SIG-M5 (cell line): Measurements from ENCODE around the gene NRG3.

ENCODE experiments used
- DNase-seq: peaks from one replicate; lab custom pipeline; 2025; lab: John Stamatoyannopoulos, UW

Gene NRG3

DNA sequence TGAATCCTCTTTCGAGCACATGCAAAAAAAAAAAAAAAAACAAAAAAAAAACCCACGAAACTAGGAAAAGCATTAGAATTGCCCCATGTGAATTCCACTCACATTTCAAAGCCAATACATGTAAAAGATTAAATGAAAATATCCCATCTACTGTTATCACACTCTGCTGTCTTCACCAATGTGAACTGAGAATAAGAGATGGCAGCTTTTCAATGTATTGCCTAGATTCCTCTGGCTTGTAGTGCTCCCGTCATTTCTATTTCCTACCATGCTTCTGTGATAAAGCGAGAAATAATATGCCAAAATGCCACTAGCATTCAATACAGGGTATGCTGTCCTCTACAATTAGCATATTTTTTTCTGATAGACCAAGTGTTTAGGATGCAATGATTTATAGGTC, 517.0 kb downstream of the NRG3 start:
- no peak for DNase-seq

DNA sequence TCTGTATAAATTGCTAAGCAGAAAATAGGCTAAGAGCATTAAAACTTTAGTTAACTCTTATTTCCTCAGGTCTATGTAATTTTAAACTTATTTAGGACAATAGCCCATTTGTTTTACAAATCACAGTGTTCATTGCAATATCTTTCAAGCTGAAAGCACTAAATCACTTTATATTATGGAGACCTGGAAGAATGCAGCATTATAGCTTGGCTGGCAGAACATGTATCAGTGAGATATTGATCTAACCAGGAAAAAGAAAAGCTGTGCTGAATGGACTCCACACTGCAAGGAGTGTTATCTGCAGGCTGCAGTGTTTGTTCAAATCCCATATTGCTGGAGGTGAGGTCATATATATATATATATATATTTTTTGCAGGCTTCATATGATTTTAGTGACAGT, 517.5 kb downstream of the NRG3 start:
- no peak for DNase-seq

DNA sequence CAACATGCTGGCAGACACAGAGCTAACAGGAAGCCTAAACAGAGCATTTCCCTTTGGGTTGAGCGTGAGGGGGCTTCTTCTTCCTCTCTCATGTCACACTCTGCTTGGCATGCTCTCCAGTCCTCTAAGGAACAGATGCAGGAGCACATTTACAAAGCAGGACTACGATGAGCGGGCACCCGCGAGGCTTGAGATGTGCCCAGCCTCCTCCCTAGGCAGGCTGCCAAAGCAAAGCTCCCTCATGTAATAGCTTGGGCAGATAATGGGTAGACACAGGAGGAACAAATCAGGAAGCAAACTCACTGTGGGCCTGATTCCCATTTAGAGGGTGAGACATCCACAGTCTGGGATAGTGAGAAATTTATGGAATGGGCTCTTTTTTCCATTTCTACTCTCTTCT, 519.1 kb downstream of the NRG3 start:
- DNase-seq = no peak

DNA sequence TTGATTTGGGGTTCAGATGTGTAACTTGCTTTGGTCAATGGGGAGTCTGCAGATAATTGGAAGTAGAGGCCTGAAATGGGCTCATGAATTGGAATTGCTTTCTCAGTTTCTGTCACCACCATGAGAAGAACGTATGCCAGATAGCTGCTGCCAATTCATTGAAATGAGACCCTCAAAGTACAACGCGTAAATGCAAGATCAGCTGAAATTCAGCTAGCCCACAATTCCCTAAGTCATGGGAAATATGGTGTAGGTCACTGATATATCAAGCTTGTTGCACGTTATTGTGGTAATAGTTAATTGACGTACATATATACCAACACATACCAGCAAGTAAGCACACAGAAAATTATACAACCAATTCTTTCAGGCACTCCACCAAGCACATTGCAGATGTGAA, 520.0 kb downstream of the NRG3 start:
- no peak for DNase-seq

DNA sequence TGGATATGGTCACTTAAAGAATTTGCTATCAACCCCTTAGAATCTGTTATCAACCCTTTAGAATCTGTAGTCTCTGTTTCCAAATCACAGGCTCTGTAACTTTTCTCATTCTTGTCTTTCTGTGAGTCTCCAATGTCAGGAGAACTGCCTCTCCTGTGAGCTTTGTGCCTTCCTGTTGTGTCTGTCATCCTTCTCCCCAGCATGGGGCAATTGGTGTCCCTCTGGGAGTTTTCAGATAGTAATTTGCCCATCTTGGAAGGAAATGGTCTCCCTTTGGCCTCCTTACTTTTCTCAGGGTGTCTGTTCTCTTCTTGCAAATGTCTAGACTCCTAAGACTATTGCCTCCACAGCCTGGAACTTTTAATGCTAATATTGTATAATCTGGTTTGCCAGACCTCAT, 521.9 kb downstream of the NRG3 start:
- DNase-seq = no peak

DNA sequence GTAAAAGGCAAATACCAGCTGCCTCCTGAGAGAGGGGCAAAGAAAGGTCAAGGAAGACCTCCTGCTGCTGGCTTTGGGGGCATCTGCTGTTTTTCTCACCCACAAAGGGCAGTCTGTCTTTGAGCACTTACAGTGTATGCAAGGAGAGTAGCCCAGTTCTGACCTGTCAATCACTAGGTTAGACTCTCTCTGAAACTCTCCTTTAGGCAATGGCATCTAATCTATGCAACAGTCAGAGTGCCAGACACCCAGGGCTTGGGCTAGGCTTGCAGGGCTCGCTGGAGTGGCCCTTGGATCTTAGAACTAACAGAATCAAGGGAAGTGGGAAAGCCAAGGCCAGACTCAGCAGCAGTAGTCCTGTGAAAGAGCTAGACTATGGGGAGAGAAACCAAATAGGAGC, 522.9 kb downstream of the NRG3 start:
- no peak for DNase-seq

DNA sequence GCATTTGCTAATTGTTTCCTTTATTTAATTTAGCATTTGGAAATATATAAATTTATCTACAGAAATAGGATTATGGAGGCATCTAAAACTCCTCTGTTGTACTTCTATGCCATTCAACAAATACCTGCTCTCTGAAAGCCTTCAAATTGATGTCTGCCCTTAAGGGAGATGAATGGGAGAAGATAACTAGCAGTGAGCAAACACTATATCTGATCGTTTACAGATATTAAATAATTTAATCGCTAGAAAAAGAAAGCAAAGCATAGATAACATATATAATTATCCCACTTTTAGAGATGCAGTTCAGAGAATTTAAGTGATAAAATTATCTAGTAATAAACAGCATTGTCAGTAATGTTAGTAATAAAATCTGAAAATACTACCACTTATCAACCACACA, 524.9 kb downstream of the NRG3 start:
- no peak for DNase-seq

DNA sequence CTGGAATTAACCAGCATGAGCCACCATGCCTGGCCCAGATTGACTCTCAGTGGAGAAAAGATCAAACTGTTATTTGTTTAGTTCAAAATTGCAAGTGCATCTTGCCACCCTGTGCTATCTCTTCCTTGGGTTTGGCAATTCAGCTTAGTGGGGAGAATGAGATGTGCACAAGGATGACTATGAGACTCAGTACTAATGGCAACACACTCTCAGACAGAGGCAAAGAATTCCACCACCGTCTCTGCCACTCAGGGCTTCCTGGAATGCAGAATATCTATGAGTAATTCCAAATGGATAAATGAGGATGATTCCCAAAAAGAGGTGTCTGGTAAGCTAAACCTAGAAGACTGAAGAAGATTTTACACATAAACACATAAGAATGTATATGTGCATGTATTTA, 525.8 kb downstream of the NRG3 start:
- DNase-seq = no peak

DNA sequence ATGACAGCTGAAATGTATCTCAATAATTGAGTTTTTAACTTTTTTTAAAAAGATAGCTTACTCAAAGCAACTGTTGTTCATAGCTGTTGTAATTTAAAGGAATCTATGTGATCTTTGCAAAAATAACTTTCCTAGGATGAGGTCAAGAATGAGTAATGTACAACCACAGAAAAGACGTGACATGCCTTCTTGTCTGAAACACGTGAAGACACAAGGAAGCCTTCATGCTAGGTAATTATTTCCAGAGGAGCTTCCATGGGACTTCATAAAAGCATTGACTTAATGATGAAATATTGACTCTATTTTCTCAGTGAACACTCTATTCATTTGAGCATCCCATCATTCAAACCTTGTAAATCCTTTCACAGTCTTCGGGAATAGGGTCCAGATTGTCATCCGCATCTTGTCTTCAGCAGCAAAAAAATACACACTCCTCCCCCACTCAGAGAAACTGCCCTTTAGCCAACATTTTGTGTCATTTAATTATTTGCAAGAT, 528.0 kb downstream of the NRG3 start:
- no peak for DNase-seq

DNA sequence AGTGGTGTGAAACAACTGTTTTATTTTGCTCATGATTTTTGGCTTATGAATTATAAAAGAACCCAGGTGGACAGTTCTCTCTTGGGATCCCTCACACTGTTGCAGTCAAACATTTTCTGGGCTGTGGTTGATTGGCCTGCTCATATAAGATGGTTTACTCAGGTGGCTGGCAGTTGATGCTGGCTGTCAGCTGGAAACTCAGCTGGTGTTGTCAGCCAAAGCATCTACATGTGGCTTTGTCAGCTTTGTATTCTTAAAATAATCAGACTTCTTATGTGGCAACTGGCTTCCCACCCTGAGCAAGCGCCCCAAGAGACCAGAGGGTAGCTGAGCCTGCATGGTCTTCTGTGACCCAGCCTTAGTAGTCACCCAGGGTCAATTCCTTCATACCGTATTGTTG, 534.7 kb downstream of the NRG3 start:
- DNase-seq = no peak

DNA sequence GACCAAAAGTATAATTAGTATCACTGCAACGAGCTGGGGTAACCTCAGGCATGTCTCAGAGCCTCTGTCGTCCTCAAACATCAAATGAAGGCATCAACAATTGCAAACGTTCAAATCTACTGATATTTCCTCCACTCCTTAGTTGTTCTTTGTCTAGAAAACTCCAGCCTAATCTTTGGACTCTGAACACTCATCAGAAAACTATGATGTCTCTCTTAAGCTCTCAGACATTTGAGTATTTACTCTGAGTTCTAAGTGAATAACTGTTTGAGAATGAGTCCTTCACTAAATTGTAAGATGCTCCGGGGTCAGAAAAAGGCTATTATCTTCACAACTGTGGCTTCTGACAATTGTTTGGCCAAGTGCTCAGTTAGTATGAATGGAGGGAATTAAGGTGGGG, 536.4 kb downstream of the NRG3 start:
- DNase-seq = no peak

DNA sequence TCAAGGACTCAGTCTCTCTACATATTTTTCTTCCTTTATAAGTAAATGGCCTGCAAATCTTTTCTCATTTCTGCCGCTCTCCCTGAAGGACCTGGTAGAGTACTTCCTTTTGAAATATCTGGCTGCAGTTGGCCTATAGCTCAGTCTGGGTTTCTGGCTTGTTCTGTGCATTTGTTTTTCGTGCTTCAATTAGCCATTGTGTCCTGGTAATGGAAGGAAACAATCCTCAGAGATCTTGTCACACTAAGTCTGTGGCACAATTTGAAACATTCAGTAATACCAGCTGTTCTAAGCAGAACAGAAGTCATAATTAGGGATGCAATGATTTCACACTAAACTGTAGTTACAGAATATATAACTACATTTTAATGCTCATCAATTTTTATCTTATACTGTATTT, 545.0 kb downstream of the NRG3 start:
- DNase-seq = no peak

DNA sequence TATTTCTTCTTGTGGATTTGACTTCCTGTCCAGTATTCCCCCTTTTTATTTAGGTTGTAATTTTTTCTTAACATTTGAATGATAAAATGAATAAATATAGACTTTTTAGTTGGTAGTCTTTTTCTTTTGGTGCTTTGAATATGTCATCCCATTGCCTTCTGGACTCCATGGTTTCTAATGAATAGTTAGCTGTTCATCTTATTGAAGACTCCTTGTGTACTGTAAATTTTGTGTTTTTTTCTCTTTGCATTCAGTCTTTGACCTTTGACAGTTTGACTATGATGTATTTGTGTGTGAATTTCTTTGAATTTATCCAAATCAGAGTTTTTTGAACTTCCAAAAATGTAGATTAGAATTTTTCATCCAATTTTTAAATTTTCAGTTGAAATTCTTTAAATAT, 554.3 kb downstream of the NRG3 start:
- no peak for DNase-seq

DNA sequence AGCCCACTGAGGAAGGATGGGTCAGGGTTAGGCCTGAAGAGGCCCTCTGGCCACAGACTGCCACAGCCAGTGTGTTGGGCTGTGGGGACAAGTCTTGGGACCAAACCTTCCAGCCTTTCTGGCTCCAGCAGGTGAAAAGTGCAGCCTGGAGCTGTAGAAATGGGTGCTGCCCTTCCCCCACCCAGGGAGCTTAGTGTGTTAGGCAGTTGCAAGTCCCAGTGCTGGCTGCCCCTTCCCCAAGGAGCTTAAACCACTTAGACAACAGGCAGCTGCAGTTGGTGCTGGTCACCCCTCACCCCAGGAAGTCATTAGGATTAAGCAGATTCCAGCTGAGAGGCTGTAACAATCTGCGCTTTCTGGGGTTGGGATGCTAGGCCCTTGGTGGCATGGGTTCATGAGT, 563.3 kb downstream of the NRG3 start:
- no peak for DNase-seq

DNA sequence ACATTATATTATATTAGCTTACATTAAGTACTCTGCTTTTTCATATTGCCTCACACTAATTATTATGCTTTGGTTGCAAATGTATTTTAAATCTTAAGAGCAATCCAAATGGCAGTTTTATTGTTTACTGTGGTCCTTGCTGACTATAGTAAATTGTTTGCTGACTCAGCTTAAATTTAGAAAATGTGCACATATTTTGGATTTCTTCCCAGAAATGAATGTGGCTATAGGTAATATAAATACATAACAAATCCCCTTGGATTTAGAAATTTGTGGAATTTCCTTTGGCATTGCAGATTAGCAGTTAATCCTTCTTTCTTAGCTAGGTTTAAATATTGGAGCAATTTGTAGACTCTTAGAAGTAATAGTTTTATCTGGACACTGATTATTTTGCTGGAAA, 565.8 kb downstream of the NRG3 start:
- DNase-seq = no peak

DNA sequence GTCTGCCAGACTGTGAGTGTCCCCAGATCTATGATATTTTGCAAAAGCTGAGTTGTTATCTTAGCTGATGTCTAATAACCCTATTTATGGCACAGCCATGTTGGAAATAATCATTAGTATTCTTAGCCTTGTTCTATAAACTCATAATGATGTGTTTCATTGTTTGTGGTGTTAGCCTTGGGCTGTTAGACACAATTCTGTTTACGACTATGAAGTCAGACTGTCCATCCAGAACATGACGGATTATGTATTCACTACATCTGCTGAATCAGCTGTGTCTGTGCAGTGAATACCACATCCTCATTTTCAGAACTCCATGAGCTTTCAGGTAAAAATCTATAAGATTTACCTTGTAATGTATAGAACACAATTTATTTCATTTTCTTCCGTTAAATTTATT, 577.1 kb downstream of the NRG3 start:
- no peak for DNase-seq

DNA sequence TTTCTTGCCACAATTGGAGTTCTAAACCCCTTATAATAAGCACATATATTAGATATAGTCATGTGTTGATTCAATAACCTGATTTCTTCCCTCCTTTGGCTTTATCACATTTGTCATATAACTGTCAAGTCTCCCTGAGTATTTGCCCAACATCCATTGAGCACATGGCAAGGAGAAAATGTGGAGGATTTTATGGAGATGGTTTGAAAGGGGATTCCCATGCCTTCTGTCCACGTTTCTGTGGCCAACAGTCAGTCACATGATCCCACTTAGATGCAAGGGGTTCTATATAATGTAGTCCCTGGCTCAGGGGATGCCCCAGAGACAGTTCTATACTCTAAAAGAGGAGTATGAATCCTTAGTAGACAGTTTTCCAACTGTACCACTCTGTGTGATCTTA, 577.7 kb downstream of the NRG3 start:
- DNase-seq = no peak

DNA sequence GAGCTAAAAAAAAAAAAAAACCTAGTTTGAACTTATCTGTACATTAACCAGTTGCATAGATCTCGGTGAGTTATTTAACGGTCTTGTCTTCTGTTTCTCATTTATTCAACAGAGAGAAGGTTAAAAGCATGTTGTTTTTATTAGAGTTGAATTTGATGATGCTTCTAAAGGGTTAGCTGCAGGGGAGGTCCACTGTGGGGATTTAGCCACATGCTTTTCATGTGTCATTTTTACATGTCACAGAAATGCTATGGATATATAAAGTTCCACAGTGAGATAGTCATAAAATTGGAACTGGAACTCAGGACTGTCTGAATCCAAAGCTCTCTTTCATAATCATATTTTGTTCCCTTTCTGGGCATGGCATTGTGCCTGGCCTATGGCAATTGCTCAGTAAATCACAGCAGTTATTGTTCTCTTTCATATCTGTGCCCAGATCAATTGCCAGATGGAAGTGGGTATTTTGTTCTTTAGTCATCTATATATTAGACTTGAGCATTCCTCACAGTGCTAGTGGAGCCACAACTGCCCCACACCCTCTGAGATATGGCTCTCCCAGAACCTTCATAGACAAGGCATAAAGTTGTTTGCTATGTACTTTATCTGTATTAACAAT, 578.8 kb downstream of the NRG3 start:
- DNase-seq = no peak

DNA sequence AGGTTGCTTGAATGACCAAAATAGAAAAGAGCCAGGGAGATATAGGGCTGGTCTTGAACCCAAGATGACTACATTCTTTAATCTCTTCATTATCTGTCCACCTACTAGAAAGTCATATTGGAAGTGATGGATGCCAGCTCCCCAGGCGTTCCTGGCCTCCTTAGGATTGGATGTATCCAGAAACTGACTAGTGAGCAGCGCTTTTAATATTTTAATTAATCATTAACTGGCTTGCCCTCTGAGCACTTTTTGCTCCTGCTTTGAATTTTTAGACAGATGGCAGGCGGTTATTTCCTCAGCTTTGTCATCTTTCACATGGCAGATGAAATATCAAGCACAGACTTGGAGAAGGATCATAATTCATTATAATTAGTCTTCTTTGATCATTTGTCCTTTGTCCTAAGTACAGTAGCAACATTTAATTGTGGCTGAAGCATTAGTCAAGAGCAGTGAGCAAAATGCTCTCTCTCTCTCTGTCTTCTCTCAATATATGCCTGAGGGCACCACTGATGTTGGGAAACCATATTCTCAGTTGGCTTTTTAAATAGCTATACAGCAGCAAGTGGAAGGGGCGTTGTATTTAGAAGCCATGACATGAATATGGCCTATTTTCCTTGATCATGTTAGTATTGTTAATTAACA, 588.0 kb downstream of the NRG3 start:
- no peak for DNase-seq

DNA sequence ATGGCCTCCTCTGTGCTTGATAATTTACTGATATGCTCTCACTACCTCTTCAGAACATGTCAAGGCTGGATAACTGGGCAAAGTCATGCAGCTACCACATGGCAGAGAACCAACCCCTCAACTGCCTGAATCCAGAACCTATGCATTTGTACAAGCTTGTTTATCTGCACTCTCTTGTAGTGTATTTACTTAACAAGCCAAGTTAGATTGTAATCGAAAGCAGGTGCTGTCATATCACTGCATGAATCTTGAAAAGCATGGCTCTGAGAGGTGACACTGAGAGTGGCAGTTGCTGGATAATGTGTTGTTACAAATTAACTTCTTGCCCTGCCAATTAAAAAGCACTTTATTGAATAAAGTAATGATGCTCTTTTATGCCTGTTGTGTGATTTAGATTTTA, 588.6 kb downstream of the NRG3 start:
- no peak for DNase-seq

DNA sequence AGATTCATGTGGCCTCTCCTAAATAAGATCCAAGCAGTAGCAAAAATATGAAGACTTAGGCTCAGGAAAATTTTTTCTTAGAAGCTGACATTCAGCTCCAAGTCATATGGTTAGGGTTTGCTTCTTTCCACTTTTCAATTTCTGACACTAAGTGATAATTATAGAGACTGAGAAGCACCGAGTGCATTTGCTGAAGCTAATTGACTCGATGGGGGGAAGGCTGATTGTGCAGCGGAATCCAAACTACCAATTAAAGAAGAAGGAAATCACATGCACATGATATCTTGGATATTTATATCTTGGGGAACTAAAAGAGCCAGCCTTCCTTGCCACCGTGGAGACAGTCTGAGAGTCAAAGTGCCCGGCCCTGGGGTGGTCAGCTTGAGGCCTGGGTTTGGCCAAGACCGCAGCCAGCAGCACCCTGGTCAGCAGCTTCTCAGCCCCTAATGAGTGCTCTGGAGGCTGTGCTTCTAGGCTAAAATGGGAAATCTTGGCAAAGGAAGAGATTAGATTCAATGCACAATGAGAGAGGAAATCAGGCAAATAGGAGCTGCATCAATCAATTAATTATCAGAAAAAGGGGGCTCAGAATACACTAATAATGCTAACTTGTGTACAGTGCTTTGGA, 589.3 kb downstream of the NRG3 start:
- DNase-seq = no peak

DNA sequence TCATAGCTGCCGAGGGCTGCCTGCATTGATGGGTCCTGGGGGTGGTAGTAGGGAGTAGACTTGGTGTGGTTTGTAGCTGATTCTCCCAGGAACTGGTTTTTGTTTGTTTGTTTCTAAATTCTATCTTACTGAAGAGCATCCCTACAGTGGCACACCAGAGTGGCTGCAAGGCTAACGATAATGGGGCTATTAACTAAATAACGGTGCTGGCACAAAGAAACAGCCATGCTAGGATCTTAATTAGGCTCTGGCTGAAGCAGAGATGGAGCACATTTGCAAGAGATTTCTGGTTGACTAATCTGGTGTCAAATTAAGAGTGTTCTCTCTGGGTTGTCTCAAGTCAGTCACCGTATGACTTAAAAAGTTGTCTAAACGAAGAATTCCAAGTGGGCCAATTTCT, 590.0 kb downstream of the NRG3 start:
- no peak for DNase-seq

DNA sequence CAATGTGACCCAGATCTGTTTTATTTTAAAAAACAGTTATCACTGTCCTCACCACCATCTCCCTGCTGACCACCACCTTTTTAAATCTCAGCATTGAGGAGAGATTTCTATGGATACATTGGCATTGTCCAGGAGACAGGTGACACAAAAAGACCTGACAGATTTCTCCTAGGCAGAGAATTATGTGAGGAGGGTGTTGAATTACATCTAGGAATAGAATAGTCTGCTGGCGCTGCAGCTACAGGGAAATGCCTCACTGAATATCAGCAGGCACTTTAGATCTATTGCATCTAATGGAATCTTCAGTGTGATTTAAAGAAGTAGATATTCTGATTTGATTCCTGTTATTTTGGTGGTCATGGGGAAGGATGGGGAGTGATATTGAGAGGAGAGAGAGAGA, 593.5 kb downstream of the NRG3 start:
- DNase-seq = no peak
